ENCODE data around the gene IFNB1. TPM values are rescaled to one million over a fixed set of nuclear protein-coding genes. Genes with fewer than 3 reads are reported as not detected.

The IFNB1 gene
- total RNA-seq, 2 experiments from 2014 or later, result not detected

- H3K4me3 ChIP-seq (ENCODE audit: low read length), result no peak overlapping the region
Observed at GRCh38 chr9:21086538-21086937, 8.8 kb upstream of the IFNB1 start.

DNA sequence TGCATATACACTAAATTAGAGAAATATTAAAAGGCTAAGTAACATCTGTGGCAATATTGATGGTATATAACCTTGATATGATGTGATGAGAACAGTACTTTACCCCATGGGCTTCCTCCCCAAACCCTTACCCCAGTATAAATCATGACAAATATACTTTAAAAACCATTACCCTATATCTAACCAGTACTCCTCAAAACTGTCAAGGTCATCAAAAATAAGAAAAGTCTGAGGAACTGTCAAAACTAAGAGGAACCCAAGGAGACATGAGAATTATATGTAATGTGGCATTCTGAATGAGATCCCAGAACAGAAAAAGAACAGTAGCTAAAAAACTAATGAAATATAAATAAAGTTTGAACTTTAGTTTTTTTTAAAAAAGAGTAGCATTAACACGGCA lies 7.3 kb upstream of the IFNB1 start:
- Mint-ChIP-seq H3K27me3 (no peaks in the 10 kb centered on the region), H3K36me3 (ENCODE audit: low read depth) (no peaks in the 10 kb centered on the region), H3K27ac (no peak overlapping the region), H3K4me3 (no peak overlapping the region), H3K9me3 (no peaks in the 10 kb centered on the region), H3K4me1 (ENCODE audit: low read depth) (peaks cover 28% of the 10 kb centered on the region)
- DNase-seq, result no peak
- TF ChIP-seq CTCF (IDR thresholded peaks at IDR 0.05), result no peak
- intact Hi-C loops (cut with DNase I, micrococcal nuclease), result no loop called here
- no peak for ATAC-seq (ENCODE audit: poor library complexity)
- ChIA-PET CTCF (no interaction called here), POLR2A (interaction anchor here (0.7 to 1.0 kb wide), 3 partner anchors 11 to 375 kb away, joined by 3 read pairs; no protein-coding TSS in a partner anchor)
- peaks cover 5% of the 10 kb centered on the region for H3K4me1 ChIP-seq (ENCODE audit: insufficient read depth, low read length)
- no peak overlapping the region for H3K27ac ChIP-seq (ENCODE audit: low read depth in 1 of 2, low read length in 2 of 2)
- H3K27me3 ChIP-seq (ENCODE audit: control insufficient read depth in 1 of 2, insufficient read depth in 2 of 2, low read length in 2 of 2), result no peaks in the 10 kb centered on the region
- no peak overlapping the region for H3K4me3 ChIP-seq (ENCODE audit: low read length)
- H3K9me3 ChIP-seq (ENCODE audit: control insufficient read depth in 1 of 2, insufficient read depth in 1 of 2, low read length in 2 of 2), result peaks cover 15% of the 10 kb centered on the region in 2 experiments
- H3K36me3 ChIP-seq (ENCODE audit: insufficient read depth, low read length), result no peaks in the 10 kb centered on the region

More at GRCh38 chr9:21086538-21086937, 8.8 kb upstream of the IFNB1 start:
- Histone ChIP-seq H3K9me3 (ENCODE audit: control insufficient read depth in 1 of 2, insufficient read depth in 1 of 2, low read length in 2 of 2) (peaks cover 15% of the 10 kb centered on the region in 2 experiments), H3K36me3 (ENCODE audit: insufficient read depth, low read length) (no peaks in the 10 kb centered on the region), H3K27ac (ENCODE audit: low read depth in 1 of 2, low read length in 2 of 2) (no peak overlapping the region), H3K4me1 (ENCODE audit: insufficient read depth, low read length) (peaks cover 3% of the 10 kb centered on the region), H3K27me3 (ENCODE audit: control insufficient read depth in 1 of 2, insufficient read depth in 2 of 2, low read length in 2 of 2) (no peaks in the 10 kb centered on the region)
- no peak for TF ChIP-seq CTCF (IDR thresholded peaks at IDR 0.05)
- peaks cover 24% of the 10 kb centered on the region for H3K4me1 Mint-ChIP-seq (ENCODE audit: low read depth)
- ChIA-PET CTCF (no interaction called here), POLR2A (no interaction called here)
- ATAC-seq (ENCODE audit: poor library complexity) (no peak), DNase-seq (no peak)
- H3K36me3 Mint-ChIP-seq (ENCODE audit: low read depth), result no peaks in the 10 kb centered on the region
- no peak overlapping the region for H3K27ac Mint-ChIP-seq
- H3K4me3 Mint-ChIP-seq, result no peak overlapping the region
- intact Hi-C loops (cut with DNase I, micrococcal nuclease), result no loop called here
- H3K27me3 Mint-ChIP-seq, result no peaks in the 10 kb centered on the region
- H3K9me3 Mint-ChIP-seq, result no peaks in the 10 kb centered on the region

- H3K9me3 ChIP-seq (ENCODE audit: control insufficient read depth in 1 of 2, insufficient read depth in 1 of 2, low read length in 2 of 2), result peaks cover 15% of the 10 kb centered on the region in 2 experiments
- Mint-ChIP-seq H3K36me3 (ENCODE audit: low read depth) (no peaks in the 10 kb centered on the region), H3K27me3 (no peaks in the 10 kb centered on the region), H3K4me1 (ENCODE audit: low read depth) (peaks cover 28% of the 10 kb centered on the region), H3K9me3 (no peaks in the 10 kb centered on the region), H3K27ac (no peak overlapping the region), H3K4me3 (no peak overlapping the region)
- no peak for TF ChIP-seq CTCF (IDR thresholded peaks at IDR 0.05)
- ChIA-PET CTCF (no interaction called here), POLR2A (interaction anchor here (1.0 kb wide), 1 partner anchor 12 kb away, joined by 3 read pairs; no protein-coding TSS in a partner anchor)
- DNase-seq, result no peak
- H3K36me3 ChIP-seq (ENCODE audit: insufficient read depth, low read length), result no peaks in the 10 kb centered on the region
- no peak overlapping the region for H3K27ac ChIP-seq (ENCODE audit: low read depth in 1 of 2, low read length in 2 of 2)
- ATAC-seq (ENCODE audit: poor library complexity), result no peak
- no peak overlapping the region for H3K4me3 ChIP-seq (ENCODE audit: low read length)
- H3K4me1 ChIP-seq (ENCODE audit: insufficient read depth, low read length), result peaks cover 5% of the 10 kb centered on the region
- no peaks in the 10 kb centered on the region for H3K27me3 ChIP-seq (ENCODE audit: control insufficient read depth in 1 of 2, insufficient read depth in 2 of 2, low read length in 2 of 2)
- intact Hi-C loops (cut with DNase I, micrococcal nuclease), result no loop called here
Observed at GRCh38 chr9:21084242-21084850, 6.6 kb upstream of the IFNB1 start.

Data from CD4-positive, alpha-beta T cell (primary cell).